ENCODE data around the gene TMEM253.

The TMEM253 gene

GRCh38 chr14:21071225-21072030, 29.4 kb upstream of the TMEM253 start:
- peak in 2 of 5 donors; percentile 47 for DNase-seq

- no peak for DNase-seq
Observed at GRCh38 chr14:21072031-21072473, 28.8 kb upstream of the TMEM253 start.

GRCh38 chr14:21072781-21073339, 28.0 kb upstream of the TMEM253 start:
- DNase-seq: no peak

GRCh38 chr14:21073921-21074320, 26.9 kb upstream of the TMEM253 start:
- no peak for DNase-seq

- no peak for DNase-seq
Observed at GRCh38 chr14:21074398-21075272, 26.2 kb upstream of the TMEM253 start.

- DNase-seq: no peak
Observed at GRCh38 chr14:21075719-21076437, 25.0 kb upstream of the TMEM253 start.

- no peak for DNase-seq
Observed at GRCh38 chr14:21077672-21078071, 23.2 kb upstream of the TMEM253 start.

- DNase-seq: no peak
Observed at GRCh38 chr14:21078287-21078686, 22.6 kb upstream of the TMEM253 start.

- DNase-seq: no peak
Observed at GRCh38 chr14:21078726-21079125, 22.1 kb upstream of the TMEM253 start.

- no peak for DNase-seq
Observed at GRCh38 chr14:21081521-21082142, 19.2 kb upstream of the TMEM253 start.

GRCh38 chr14:21083565-21084325, 17.1 kb upstream of the TMEM253 start:
- DNase-seq: no peak

- DNase-seq: no peak
Observed at GRCh38 chr14:21084396-21084795, 16.5 kb upstream of the TMEM253 start.

- no peak for DNase-seq
Observed at GRCh38 chr14:21084998-21085853, 15.6 kb upstream of the TMEM253 start.

GRCh38 chr14:21086908-21087293, 14.0 kb upstream of the TMEM253 start:
- DNase-seq: no peak

GRCh38 chr14:21087294-21088091, 13.4 kb upstream of the TMEM253 start:
- DNase-seq: peak; percentile 65 to 86 (median 78)

GRCh38 chr14:21088687-21089086, 12.2 kb upstream of the TMEM253 start:
- no peak for DNase-seq

- no peak for DNase-seq
Observed at GRCh38 chr14:21089271-21089670, 11.6 kb upstream of the TMEM253 start.

GRCh38 chr14:21089877-21090193, 11.0 kb upstream of the TMEM253 start:
- no peak for DNase-seq

- DNase-seq: no peak
Observed at GRCh38 chr14:21090194-21090939, 10.5 kb upstream of the TMEM253 start.

Measured in T-helper 1 cell (primary cell).